Measurements from ENCODE around the gene FRY.

DNA sequence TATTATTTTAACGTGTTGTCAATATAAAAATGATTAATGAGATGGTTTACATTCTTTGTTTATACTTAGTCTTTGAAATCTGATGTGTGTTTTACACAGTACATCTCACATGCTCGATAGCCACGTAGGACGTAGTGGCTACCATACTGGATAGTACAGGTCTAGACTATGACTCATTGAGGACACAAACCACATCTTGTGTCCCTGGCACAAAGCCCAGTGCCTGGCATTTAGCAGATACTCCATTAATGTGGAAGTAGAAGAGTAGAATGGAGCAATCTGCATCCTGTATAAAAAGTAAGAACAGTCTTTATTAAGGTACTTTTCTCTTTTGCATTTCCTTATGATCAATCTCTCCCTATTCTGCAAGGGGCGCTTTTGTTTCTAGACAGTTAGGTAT is 49.0 kb upstream of the FRY start:
- TF ChIP-seq, protein P1, sequence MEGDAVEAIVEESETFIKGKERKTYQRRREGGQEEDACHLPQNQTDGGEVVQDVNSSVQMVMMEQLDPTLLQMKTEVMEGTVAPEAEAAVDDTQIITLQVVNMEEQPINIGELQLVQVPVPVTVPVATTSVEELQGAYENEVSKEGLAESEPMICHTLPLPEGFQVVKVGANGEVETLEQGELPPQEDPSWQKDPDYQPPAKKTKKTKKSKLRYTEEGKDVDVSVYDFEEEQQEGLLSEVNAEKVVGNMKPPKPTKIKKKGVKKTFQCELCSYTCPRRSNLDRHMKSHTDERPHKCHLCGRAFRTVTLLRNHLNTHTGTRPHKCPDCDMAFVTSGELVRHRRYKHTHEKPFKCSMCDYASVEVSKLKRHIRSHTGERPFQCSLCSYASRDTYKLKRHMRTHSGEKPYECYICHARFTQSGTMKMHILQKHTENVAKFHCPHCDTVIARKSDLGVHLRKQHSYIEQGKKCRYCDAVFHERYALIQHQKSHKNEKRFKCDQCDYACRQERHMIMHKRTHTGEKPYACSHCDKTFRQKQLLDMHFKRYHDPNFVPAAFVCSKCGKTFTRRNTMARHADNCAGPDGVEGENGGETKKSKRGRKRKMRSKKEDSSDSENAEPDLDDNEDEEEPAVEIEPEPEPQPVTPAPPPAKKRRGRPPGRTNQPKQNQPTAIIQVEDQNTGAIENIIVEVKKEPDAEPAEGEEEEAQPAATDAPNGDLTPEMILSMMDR (IDR thresholded peaks at IDR 0.05), result no peak
- TF ChIP-seq POLR2A (IDR thresholded peaks at IDR 0.05), result no peak

Data from Peyer's patch (tissue), 4 donors.